K562 (cell line): ENCODE results near the gene KRTAP4-5. TPM values are rescaled to one million over a fixed set of nuclear protein-coding genes. Genes with fewer than 3 reads are reported as not detected.

ENCODE experiments used
- ATAC-seq: fragments of 200-7000 bp; cut with Tn5 transposase; 3 replicates; pipeline ENCODE4 v1.9.1; 2020; ENCODE audit warnings: moderate library complexity
- BruUV-seq: library from RNA; stranded (reverse); fragments of 400-500 nt; replicated peaks from 2 replicates; lab custom pipeline; 2021; lab: Mats Ljungman, UMichigan
- CTCF ChIA-PET: fragments of 300-600 bp; formaldehyde crosslinking; extraction: SDS; loops from one replicate; lab custom pipeline; 2021; ENCODE audit warnings: low intra/inter-chr PET ratio; lab: Yijun Ruan, JAX
- POLR2A ChIA-PET: fragments of 300-600, 350-650 bp; sonication (Branson Sonifier 250); formaldehyde crosslinking; extraction: SDS; loops from one replicate; lab custom pipeline; 2021; ENCODE audit warnings: antibody characterized with exemption, inconsistent platforms; lab: Yijun Ruan, JAX
- DNase-seq, 4 experiments: peaks; one replicate each; pipeline versions ENCODE4 v3.0.0 to v3.0.0-alpha.2; 2011 to 2018; ENCODE audit warnings: low spot score in 3 of 4, mixed read lengths in 3 of 4; ENCODE audit errors: extremely low read depth in 1 of 4
- FAIRE-seq: peaks from 2 replicates; lab custom pipeline; 2011; peaks lifted over from hg19 to GRCh38; lab: Jason Lieb, UNC
- H2AFZ ChIP-seq: 2 replicates; pipeline ENCODE4 v1.6.0; 2011; ENCODE audit warnings: low read depth, low read length, control low read depth, inconsistent platforms
- H3K27ac ChIP-seq: fragments of 200-600 bp; 3 replicates; pipeline ENCODE4 v1.8.0; 2011; ENCODE audit warnings: low read depth, mild to moderate bottlenecking, control low read depth, inconsistent platforms, low read length, moderate library complexity, mixed read lengths; ENCODE audit errors: extremely low read depth
- H3K27me3 ChIP-seq, 2 experiments: fragments of 300-600 bp in 1 of 2; 2 replicates in 1 of 2; 3 replicates in 1 of 2; pipeline versions ENCODE4 v1.6.0 to v1.8.0; 2011; ENCODE audit warnings: inconsistent platforms in 2 of 2, low read length in 2 of 2, mild to moderate bottlenecking in 1 of 2, mixed read lengths in 1 of 2, moderate library complexity in 1 of 2; ENCODE audit not compliant: control insufficient read depth in 2 of 2, insufficient read depth in 2 of 2
- H3K36me3 ChIP-seq: fragments of 300-600 bp; 3 replicates; pipeline ENCODE4 v1.8.0; 2011; ENCODE audit warnings: mild to moderate bottlenecking, low read length, inconsistent platforms; ENCODE audit not compliant: control insufficient read depth, insufficient read depth
- H3K4me1 ChIP-seq, 2 experiments: fragments of 200-600 bp in 1 of 2; replicated peaks in 1 of 2; 2 replicates in 1 of 2; 3 replicates in 1 of 2; pipeline versions ENCODE4 v1.5.1 to v1.8.0; 2011; ENCODE audit warnings: inconsistent platforms in 2 of 2, low read length in 2 of 2, mild to moderate bottlenecking in 1 of 2, mixed read lengths in 1 of 2, moderate library complexity in 1 of 2; ENCODE audit not compliant: control insufficient read depth in 2 of 2, insufficient read depth in 2 of 2
- H3K4me2 ChIP-seq: 2 replicates; pipeline ENCODE4 v1.6.1; 2011; ENCODE audit warnings: low read length, control low read depth, inconsistent platforms, mixed read lengths; ENCODE audit not compliant: insufficient read depth
- H3K4me3 ChIP-seq: fragments of 200-600 bp; sonication (generic), shearing (Covaris generic); 2 replicates; pipeline ENCODE4 v1.5.1; 2016; ENCODE audit warnings: control low read depth, inconsistent platforms
- H3K79me2 ChIP-seq: fragments of 200-600 bp; 3 replicates; pipeline ENCODE4 v1.8.0; 2011; ENCODE audit warnings: low read length, inconsistent platforms; ENCODE audit not compliant: control insufficient read depth, insufficient read depth
- H3K9ac ChIP-seq, 2 experiments: 2 replicates each; pipeline versions ENCODE4 v1.6.0 to v1.6.1; 2011; ENCODE audit warnings: low read depth in 2 of 2, low read length in 2 of 2, control low read depth in 1 of 2, inconsistent platforms in 1 of 2, mild to moderate bottlenecking in 1 of 2, mixed read lengths in 1 of 2; ENCODE audit not compliant: insufficient read depth in 1 of 2
- H3K9me1 ChIP-seq: one replicate; pipeline ENCODE4 v1.6.0; 2011; ENCODE audit warnings: inconsistent platforms, mild to moderate bottlenecking, low read length, moderate library complexity; ENCODE audit not compliant: control insufficient read depth, insufficient read depth
- H3K9me3 ChIP-seq: replicated peaks from 2 replicates; pipeline ENCODE4 v1.5.1; 2011; ENCODE audit warnings: low read depth, low read length, inconsistent platforms; ENCODE audit not compliant: control insufficient read depth, insufficient read depth
- H4K20me1 ChIP-seq: replicated peaks from 2 replicates; pipeline ENCODE4 v1.6.1; 2011; ENCODE audit warnings: low read length, inconsistent platforms, mixed read lengths; ENCODE audit not compliant: control insufficient read depth, insufficient read depth
- CAMTA2 ChIP-seq: fragments of 250-450 bp; sonication (Bioruptor Pico); conservative IDR thresholded peaks from 2 replicates; pipeline ENCODE4 v1.5.1; 2022
- EZH2 ChIP-seq: IDR thresholded peaks from 2 replicates; pipeline ENCODE4 v1.6.1; 2012; ENCODE audit warnings: low read depth, mild to moderate bottlenecking, inconsistent platforms, low read length, borderline replicate concordance
- GATA2 ChIP-seq: sonication (generic); formaldehyde crosslinking; IDR thresholded peaks from 2 replicates; pipeline ENCODE4 v1.4.0; 2020; ENCODE audit warnings: mild to moderate bottlenecking, missing genetic modification reagents
- MTA2 ChIP-seq: fragments of 450-650 bp; IDR thresholded peaks from 2 replicates; pipeline ENCODE4 v1.6.1; 2016; ENCODE audit warnings: low read depth
- NFYB ChIP-seq: IDR thresholded peaks from 2 replicates; pipeline ENCODE4 v1.6.1; 2011; ENCODE audit warnings: mild to moderate bottlenecking, moderate library complexity; ENCODE audit not compliant: insufficient read length; ENCODE audit errors: extremely low read depth
- PHF21A ChIP-seq: fragments of 450-650 bp; IDR thresholded peaks from 2 replicates; pipeline ENCODE4 v1.6.1; 2017; ENCODE audit warnings: low read depth, borderline replicate concordance
- PHF8 ChIP-seq: fragments of 200-600 bp; sonication (generic); IDR thresholded peaks from 2 replicates; pipeline ENCODE4 v1.6.1; 2012; ENCODE audit warnings: mixed run types, mild to moderate bottlenecking, inconsistent platforms, low read length, moderate library complexity, borderline replicate concordance
- PRPF4 ChIP-seq: fragments of 200-400 bp; formaldehyde crosslinking; IDR thresholded peaks from one replicate; pipeline ENCODE4 v1.6.1; 2017; ENCODE audit warnings: low read length, low read depth, mild to moderate bottlenecking; ENCODE audit not compliant: insufficient read depth, poor library complexity, severe bottlenecking
- PTBP1 ChIP-seq: fragments of 200-400 bp; formaldehyde crosslinking; IDR thresholded peaks from 2 replicates; pipeline ENCODE4 v1.6.1; 2017; ENCODE audit warnings: low read depth, low read length
- PTRF ChIP-seq: fragments of 450-650 bp; IDR thresholded peaks from 2 replicates; pipeline ENCODE4 v1.6.1; 2016; ENCODE audit warnings: mild to moderate bottlenecking, missing genetic modification characterization, missing compliant biosample characterization
- RBM25 ChIP-seq: fragments of 200-400 bp; formaldehyde crosslinking; IDR thresholded peaks from 2 replicates; pipeline ENCODE4 v1.6.1; 2018; ENCODE audit warnings: low read length, low read depth, moderate library complexity; ENCODE audit not compliant: severe bottlenecking
- RBM34 ChIP-seq: fragments of 200-400 bp; formaldehyde crosslinking; IDR thresholded peaks from 2 replicates; pipeline ENCODE4 v1.6.1; 2018; ENCODE audit warnings: low read length, borderline replicate concordance; ENCODE audit not compliant: insufficient read depth
- ZNF217 ChIP-seq: sonication (generic); formaldehyde crosslinking; IDR thresholded peaks from 2 replicates; pipeline ENCODE4 v1.8.0; 2022; ENCODE audit warnings: mild to moderate bottlenecking, missing genetic modification reagents
- ZNF3 ChIP-seq: fragments of 250-450 bp; sonication (Bioruptor Pico); IDR thresholded peaks from 2 replicates; pipeline ENCODE4 v1.5.0; 2021; ENCODE audit warnings: mild to moderate bottlenecking, moderate library complexity
- ZNF41 ChIP-seq: fragments of 250-450 bp; sonication (Bioruptor Pico); conservative IDR thresholded peaks from 2 replicates; pipeline ENCODE4 v1.4.0; 2020; ENCODE audit warnings: mild to moderate bottlenecking
- WGBS: fragments of 100-300 bp; shearing (Covaris generic); methylation state at CpG from one replicate; pipeline ENCODE4 v1.1.6; 2016; ENCODE audit warnings: low coverage, mixed read lengths; ENCODE audit not compliant: insufficient coverage; ENCODE audit errors: missing lambda C conversion rate; 5-methylcytosine and 5-hydroxymethylcytosine counted together
- in situ Hi-C: fragments of 300-500 bp; cut with MboI; formaldehyde crosslinking; loops from 4 replicates; pipeline ENCODE4 v1.15.0; 2018; ENCODE audit warnings: inconsistent platforms, mixed read lengths
- intact Hi-C: fragments of 100-400 bp; cut with micrococcal nuclease; formaldehyde crosslinking; loops from 2 replicates; pipeline ENCODE4 v1.14.2; 2022
- polyA plus RNA-seq, 8 experiments: library from polyadenylated mRNA; depleted of rRNA in 4 of 8; stranded (reverse) in 5 of 8; unstranded in 3 of 8; fragments of >200 nt; fragmentation: Nextera tagmentation in 2 of 8; fragmentation: Illumina TruSeq in 1 of 8; extraction: Ambion mirVana in 2 of 8; extraction: Trizol in 1 of 8; gene quantifications; 2 replicates each; pipeline versions ENCODE4 v1.2.1 to v1.2.3, GENCODE V29; 2011 to 2014; ENCODE audit warnings: inconsistent platforms in 1 of 8, missing spikeins in 1 of 8
- total RNA-seq, 7 experiments: library from RNA; depleted of rRNA in 6 of 7; stranded (reverse); fragments of >200 nt in 6 of 7; fragmentation: Illumina TruSeq in 2 of 7; extraction: Trizol in 2 of 7; gene quantifications; 2 replicates each; pipeline versions ENCODE4 v1.2.1 to v1.2.3, GENCODE V29; 2011 to 2021; ENCODE audit warnings: low replicate concordance in 1 of 7
- TF ChIP-seq, protein P1 (sequence below), 3 experiments: fragments of 200-800 bp in 1 of 3; sonication (Bioruptor generic) in 1 of 3; sonication (generic) in 1 of 3; formaldehyde crosslinking in 1 of 3; IDR thresholded peaks; 2 replicates each; pipeline versions ENCODE4 v1.6.1 to v1.8.0; 2016 to 2022; ENCODE audit warnings: mild to moderate bottlenecking in 2 of 3, missing compliant biosample characterization in 2 of 3, missing genetic modification characterization in 2 of 3, missing genetic modification reagents in 1 of 3

The KRTAP4-5 gene
- total and polyA plus RNA-seq, 9 of the 15 experiments (the other 6 are each of a cell fraction or from before 2014, with no cell fraction given), result not detected

GRCh38 chr17:41131979-41132378 lies 17.6 kb downstream of the KRTAP4-5 start:
- no peak for ATAC-seq
- no peak overlapping the region for H3K4me3 ChIP-seq
- H3K9me1 ChIP-seq, result no peaks in the 10 kb centered on the region
- H3K36me3 ChIP-seq, result no peaks in the 10 kb centered on the region
- no peak for TF ChIP-seq ZNF217 (CRISPR knock-in tag)
- TF ChIP-seq RBM25, result no peak
- no peak for TF ChIP-seq ZNF41 (CRISPR knock-in tag)
- no peak for TF ChIP-seq NFYB
- TF ChIP-seq PHF8, result no peak
- TF ChIP-seq PRPF4, result no peak
- TF ChIP-seq RBM34, result no peak
- no peak for TF ChIP-seq ZNF3 (CRISPR knock-in tag)
- no peak for TF ChIP-seq MTA2
- no peak for TF ChIP-seq PTRF (tag)
- no peak for TF ChIP-seq EZH2
- TF ChIP-seq, protein P1, sequence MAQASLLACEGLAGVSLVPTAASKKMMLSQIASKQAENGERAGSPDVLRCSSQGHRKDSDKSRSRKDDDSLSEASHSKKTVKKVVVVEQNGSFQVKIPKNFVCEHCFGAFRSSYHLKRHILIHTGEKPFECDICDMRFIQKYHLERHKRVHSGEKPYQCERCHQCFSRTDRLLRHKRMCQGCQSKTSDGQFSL (CRISPR knock-in tag; IDR thresholded peaks at IDR 0.05), result no peak
- TF ChIP-seq, protein P1 (tag; IDR thresholded peaks at IDR 0.05), result no peak
- TF ChIP-seq PHF21A, result no peak
- no peak for TF ChIP-seq PTBP1
- TF ChIP-seq GATA2 (CRISPR knock-in tag), result no peak
- TF ChIP-seq CAMTA2, result no peak
- no peak overlapping the region for H2AFZ ChIP-seq
- WGBS, result 5% methylated on average over 3 of the region's 3 CpGs
- FAIRE-seq, result no peak
- no peaks in the 10 kb centered on the region for H3K79me2 ChIP-seq
- H3K4me1 ChIP-seq, result no peaks in the 10 kb centered on the region
- H3K9ac ChIP-seq, result no peak overlapping the region
- no peak for DNase-seq
- intact Hi-C loops, result no loop called here
- in situ Hi-C loops, result no loop called here
- no TSS peak for BruUV-seq
- CTCF ChIA-PET, result no interaction called here
- no peaks in the 10 kb centered on the region for H4K20me1 ChIP-seq
- POLR2A ChIA-PET, result no interaction called here
- no peaks in the 10 kb centered on the region for H3K9me3 ChIP-seq
- H3K27ac ChIP-seq, result no peak overlapping the region
- no peak overlapping the region for H3K4me2 ChIP-seq
- no peaks in the 10 kb centered on the region for H3K27me3 ChIP-seq
